IMR-90 (cell line): ENCODE measurements around the gene FGA. TPM values are rescaled to one million over a fixed set of nuclear protein-coding genes. Genes with fewer than 3 reads are reported as not detected.

Experiments
- ATAC-seq: fragments of 200-7000 bp; cut with Tn5 transposase; 2 replicates; pipeline ENCODE4 v1.9.1; 2020; ENCODE audit warnings: low read depth, mild to moderate bottlenecking, moderate library complexity
- BruUV-seq: library from RNA; stranded (reverse); fragments of 400-500 nt; replicated peaks from 2 replicates; lab custom pipeline; 2021; lab: Mats Ljungman, UMichigan
- CTCF ChIA-PET: fragments of 300-600 bp; formaldehyde crosslinking; extraction: SDS; loops from one replicate; lab custom pipeline; 2021; ENCODE audit warnings: antibody characterized with exemption; lab: Yijun Ruan, JAX
- POLR2A ChIA-PET: fragments of 300-600 bp; sonication (Branson Sonifier 250); formaldehyde crosslinking; loops from one replicate; lab custom pipeline; 2022; ENCODE audit warnings: antibody characterized with exemption; ENCODE audit not compliant: unreplicated experiment; lab: Charles Lee
- DNase-seq: peaks from one replicate; pipeline ENCODE4 v3.0.0; 2013
- H2AFZ ChIP-seq: replicated peaks from 2 replicates; pipeline ENCODE3; 2013; ENCODE audit warnings: low read length, mild to moderate bottlenecking; ENCODE audit not compliant: poor library complexity
- H2AK5ac ChIP-seq: 2 replicates; pipeline ENCODE4 v1.6.1; 2013; ENCODE audit warnings: low read depth, low read length, inconsistent platforms
- H2AK9ac ChIP-seq: replicated peaks from 2 replicates; pipeline ENCODE3; 2013; ENCODE audit warnings: mild to moderate bottlenecking, low read depth, low read length, moderate library complexity; ENCODE audit not compliant: poor library complexity
- H2BK120ac ChIP-seq: 2 replicates; pipeline ENCODE4 v1.6.1; 2013; ENCODE audit warnings: low read depth, low read length, inconsistent platforms
- H2BK15ac ChIP-seq: 3 replicates; pipeline ENCODE4 v1.6.1; 2013; ENCODE audit warnings: low read depth, low read length, inconsistent platforms
- H2BK20ac ChIP-seq: 2 replicates; pipeline ENCODE4 v1.6.1; 2013; ENCODE audit warnings: low read depth, mild to moderate bottlenecking, inconsistent platforms, low read length, moderate library complexity
- H2BK5ac ChIP-seq: 2 replicates; pipeline ENCODE4 v1.6.1; 2013; ENCODE audit warnings: mild to moderate bottlenecking, low read depth, low read length, inconsistent platforms; ENCODE audit not compliant: poor library complexity, severe bottlenecking
- H3K14ac ChIP-seq: replicated peaks from 2 replicates; pipeline ENCODE4 v1.6.1; 2013; ENCODE audit warnings: low read depth, low read length, inconsistent platforms
- H3K18ac ChIP-seq: 2 replicates; pipeline ENCODE4 v1.6.1; 2013; ENCODE audit warnings: low read depth, low read length, control low read depth
- H3K23ac ChIP-seq: 2 replicates; pipeline ENCODE4 v1.6.1; 2013; ENCODE audit warnings: low read depth, low read length, inconsistent platforms
- H3K27ac ChIP-seq: 2 replicates; pipeline ENCODE4 v1.5.1; 2013; ENCODE audit warnings: mild to moderate bottlenecking, control low read depth, low read length; ENCODE audit not compliant: insufficient read depth
- H3K27me3 ChIP-seq: 2 replicates; pipeline ENCODE4 v1.6.1; 2013; ENCODE audit warnings: low read length; ENCODE audit not compliant: control insufficient read depth, insufficient read depth
- H3K36me3 ChIP-seq: 2 replicates; pipeline ENCODE4 v1.6.1; 2013; ENCODE audit warnings: low read length, mixed read lengths; ENCODE audit not compliant: control insufficient read depth, insufficient read depth
- H3K4ac ChIP-seq: 2 replicates; pipeline ENCODE4 v1.6.1; 2013; ENCODE audit warnings: low read depth, low read length, inconsistent platforms
- H3K4me1 ChIP-seq: 2 replicates; pipeline ENCODE4 v1.6.1; 2013; ENCODE audit warnings: low read length, mixed read lengths; ENCODE audit not compliant: control insufficient read depth, insufficient read depth
- H3K4me2 ChIP-seq: 2 replicates; pipeline ENCODE4 v1.6.1; 2013; ENCODE audit warnings: low read depth, mild to moderate bottlenecking, control low read depth, low read length, moderate library complexity
- H3K4me3 ChIP-seq: 2 replicates; pipeline ENCODE4 v1.5.1; 2013; ENCODE audit warnings: low read depth, mild to moderate bottlenecking, control low read depth, low read length, moderate library complexity; ENCODE audit not compliant: insufficient read depth
- H3K56ac ChIP-seq: 2 replicates; pipeline ENCODE4 v1.6.1; 2013; ENCODE audit warnings: low read length, inconsistent platforms; ENCODE audit not compliant: insufficient read depth; ENCODE audit errors: extremely low read depth
- H3K79me1 ChIP-seq, 2 experiments: 2 replicates each; pipeline ENCODE4 v1.6.1; 2013; ENCODE audit warnings: low read length in 2 of 2, inconsistent platforms in 1 of 2, low read depth in 1 of 2
- H3K9ac ChIP-seq: 2 replicates; pipeline ENCODE4 v1.6.1; 2013; ENCODE audit warnings: low read depth, low read length, control low read depth
- H3K9me1 ChIP-seq: 2 replicates; pipeline ENCODE4 v1.6.1; 2013; ENCODE audit warnings: low read length, inconsistent platforms; ENCODE audit not compliant: insufficient read depth
- H3K9me3 ChIP-seq: 2 replicates; pipeline ENCODE4 v1.6.1; 2013; ENCODE audit warnings: low read length; ENCODE audit not compliant: control insufficient read depth, insufficient read depth
- H4K20me1 ChIP-seq: 2 replicates; pipeline ENCODE4 v1.6.1; 2013; ENCODE audit warnings: low read length, inconsistent platforms; ENCODE audit not compliant: insufficient read depth
- H4K5ac ChIP-seq: 2 replicates; pipeline ENCODE4 v1.6.1; 2013; ENCODE audit warnings: mild to moderate bottlenecking, low read depth, low read length, control low read depth
- H4K8ac ChIP-seq, 2 experiments: 2 replicates each; pipeline ENCODE4 v1.6.1; 2013; ENCODE audit warnings: low read depth in 2 of 2, low read length in 2 of 2, control low read depth in 1 of 2, inconsistent platforms in 1 of 2
- H4K91ac ChIP-seq: 2 replicates; pipeline ENCODE4 v1.6.1; 2013; ENCODE audit warnings: low read depth, low read length, inconsistent platforms; ENCODE audit not compliant: insufficient read depth
- BHLHE40 ChIP-seq: fragments of 150-350 bp; IDR thresholded peaks from 2 replicates; pipeline ENCODE4 v1.6.1; 2016; ENCODE audit warnings: mild to moderate bottlenecking, low read depth, low read length
- CEBPB ChIP-seq: IDR thresholded peaks from 2 replicates; pipeline ENCODE4 v1.6.1; 2012; ENCODE audit warnings: low read depth, low read length, improper control_type of control experiment
- CHD1 ChIP-seq: IDR thresholded peaks from 2 replicates; pipeline ENCODE4 v1.6.1; 2012; ENCODE audit warnings: low read depth, low read length, improper control_type of control experiment
- CTCF ChIP-seq: conservative IDR thresholded peaks from 2 replicates; pipeline ENCODE4 v1.5.1; 2012; ENCODE audit warnings: mild to moderate bottlenecking, low read depth, low read length, improper control_type of control experiment
- ELK1 ChIP-seq: fragments of 150-350 bp; IDR thresholded peaks from 2 replicates; pipeline ENCODE4 v1.6.1; 2016; ENCODE audit warnings: low read depth, mild to moderate bottlenecking, low read length, moderate library complexity, borderline replicate concordance
- FOS ChIP-seq: fragments of 150-350 bp; IDR thresholded peaks from 2 replicates; pipeline ENCODE4 v1.6.1; 2016; ENCODE audit warnings: low read depth, low read length
- MXI1 ChIP-seq: IDR thresholded peaks from 2 replicates; pipeline ENCODE4 v1.6.1; 2012; ENCODE audit warnings: low read depth, mild to moderate bottlenecking, low read length, moderate library complexity, borderline replicate concordance
- NFE2L2 ChIP-seq: fragments of 150-350 bp; IDR thresholded peaks from 2 replicates; pipeline ENCODE4 v1.6.1; 2016; ENCODE audit warnings: low read depth, mild to moderate bottlenecking, low read length
- RAD21 ChIP-seq: IDR thresholded peaks from 2 replicates; pipeline ENCODE4 v1.6.1; 2012; ENCODE audit warnings: low read length, improper control_type of control experiment
- RCOR1 ChIP-seq: IDR thresholded peaks from 2 replicates; pipeline ENCODE4 v1.6.1; 2012; ENCODE audit warnings: mild to moderate bottlenecking, low read length, improper control_type of control experiment; ENCODE audit not compliant: insufficient replicate concordance
- RFX5 ChIP-seq: IDR thresholded peaks from 2 replicates; pipeline ENCODE4 v1.8.0; 2012; ENCODE audit warnings: low read depth, mild to moderate bottlenecking, low read length, moderate library complexity
- SMC3 ChIP-seq: fragments of 150-350 bp; IDR thresholded peaks from 2 replicates; pipeline ENCODE4 v1.6.1; 2016; ENCODE audit warnings: low read depth, mild to moderate bottlenecking, antibody characterized with exemption, low read length, moderate library complexity
- USF2 ChIP-seq: fragments of 150-350 bp; IDR thresholded peaks from 2 replicates; pipeline ENCODE4 v1.6.1; 2017; ENCODE audit warnings: mild to moderate bottlenecking, antibody characterized with exemption, low read length, low read depth
- WGBS, 2 experiments: methylation state at CpG; one replicate each; pipeline versions ENCODE4 v1.1.5 to v1.1.7; 2013; ENCODE audit warnings: missing lambda C conversion rate in 2 of 2; ENCODE audit not compliant: insufficient read length in 1 of 2; ENCODE audit errors: extremely low coverage in 2 of 2; 5-methylcytosine and 5-hydroxymethylcytosine counted together
- dilution Hi-C: fragments of 300-500 bp; cut with HindIII; formaldehyde crosslinking; loops from one replicate; pipeline ENCODE4 v1.14.3; 2018; ENCODE audit warnings: low sequenced_read_pairs; ENCODE audit not compliant: unreplicated experiment
- in situ Hi-C: fragments of 300-500 bp; cut with MboI; formaldehyde crosslinking; loops from 3 replicates; pipeline ENCODE4 v1.14.3; 2019; ENCODE audit warnings: low sequenced_read_pairs, inconsistent platforms, mixed read lengths
- intact Hi-C: fragments of 100-400 bp; cut with micrococcal nuclease; formaldehyde crosslinking; loops from 2 replicates; pipeline ENCODE4 v1.10.0; 2022
- polyA plus RNA-seq, 3 experiments: library from polyadenylated mRNA; depleted of rRNA; stranded (reverse); fragments of >200 nt; gene quantifications; 2 replicates each; pipeline ENCODE4 v1.2.3, GENCODE V29; 2012; ENCODE audit warnings: low replicate concordance in 1 of 3
- total RNA-seq: library from RNA; depleted of rRNA; stranded (reverse); fragments of >200 nt; gene quantifications from 2 replicates; pipeline ENCODE4 v1.2.3, GENCODE V29; 2012

FGA gene
- total and polyA plus RNA-seq, 2 of the 4 experiments (the other 2 are of a cell fraction), result not detected

GRCh38 chr4:154586296-154587033 is 4.1 kb downstream of the FGA start:
- no peak overlapping the region for H3K4me3 ChIP-seq
- no peak overlapping the region for H2AK9ac ChIP-seq
- no peak overlapping the region for H3K9ac ChIP-seq
- dilution Hi-C loops (no loop called here), intact Hi-C loops (no loop called here), in situ Hi-C loops (no loop called here)
- H3K14ac ChIP-seq, result no peak overlapping the region
- no peak overlapping the region for H3K27ac ChIP-seq
- no peak overlapping the region for H2BK120ac ChIP-seq
- no peaks in the 10 kb centered on the region for H4K20me1 ChIP-seq
- ChIA-PET POLR2A (no interaction called here), CTCF (interaction anchor here (1.2 kb wide), 1 partner anchor 9 kb away, joined by 7 read pairs; no protein-coding TSS in a partner anchor)
- BruUV-seq, result no TSS peak
- no peak overlapping the region for H3K23ac ChIP-seq
- DNase-seq, result no peak
- no peak overlapping the region for H2AK5ac ChIP-seq
- no peaks in the 10 kb centered on the region for H3K4me1 ChIP-seq
- H2BK20ac ChIP-seq, result no peak overlapping the region
- no peak overlapping the region for H2AFZ ChIP-seq
- H3K27me3 ChIP-seq, result no peaks in the 10 kb centered on the region
- WGBS, 2 experiments, result no CpG with 5 or more reads among the region's 13 CpGs
- no peak overlapping the region for H2BK5ac ChIP-seq
- no peak for TF ChIP-seq RCOR1
- no peak for TF ChIP-seq CHD1
- TF ChIP-seq ELK1, result no peak
- TF ChIP-seq CTCF, result no peak
- TF ChIP-seq RFX5, result no peak
- no peak for TF ChIP-seq RAD21
- no peak for TF ChIP-seq FOS
- no peak for TF ChIP-seq MXI1
- TF ChIP-seq NFE2L2, result no peak
- no peak for TF ChIP-seq USF2
- no peak for TF ChIP-seq SMC3
- TF ChIP-seq CEBPB, result no peak
- no peak for TF ChIP-seq BHLHE40
- no peak overlapping the region for H3K4me2 ChIP-seq
- no peak overlapping the region for H4K5ac ChIP-seq
- no peaks in the 10 kb centered on the region for H3K9me1 ChIP-seq
- H3K9me3 ChIP-seq, result no peaks in the 10 kb centered on the region
- H3K79me1 ChIP-seq, result no peaks in the 10 kb centered on the region
- no peak overlapping the region for H3K56ac ChIP-seq
- no peak for ATAC-seq
- no peak overlapping the region for H4K91ac ChIP-seq
- no peak overlapping the region for H3K18ac ChIP-seq
- H4K8ac ChIP-seq, result no peak overlapping the region
- H3K4ac ChIP-seq, result no peak overlapping the region
- H2BK15ac ChIP-seq, result no peak overlapping the region
- H3K36me3 ChIP-seq, result no peaks in the 10 kb centered on the region
